Karpas-422 (cell line): ENCODE results near the gene OGDH. TPM values are rescaled to one million over a fixed set of nuclear protein-coding genes. Genes with fewer than 3 reads are reported as not detected.

Experiments used
- DNase-seq: peaks from one replicate; pipeline ENCODE4 v3.0.0-alpha.2; 2015
- H2AFZ ChIP-seq: fragments of 200-600 bp; sonication (generic); 2 replicates; pipeline ENCODE4 v1.6.1; 2014; ENCODE audit warnings: antibody characterized with exemption, low read length, mixed read lengths
- H3K27ac ChIP-seq: fragments of 200-600 bp; sonication (generic); 2 replicates; pipeline ENCODE4 v1.5.1; 2014; ENCODE audit warnings: mild to moderate bottlenecking, low read length, moderate library complexity
- H3K27me3 ChIP-seq: fragments of 200-600 bp; sonication (generic); 2 replicates; pipeline ENCODE4 v1.6.1; 2014; ENCODE audit warnings: low read length, mixed read lengths
- H3K36me3 ChIP-seq: fragments of 200-600 bp; sonication (generic); 2 replicates; pipeline ENCODE4 v1.6.1; 2014; ENCODE audit warnings: low read length, mixed read lengths; ENCODE audit not compliant: insufficient read depth
- H3K4me1 ChIP-seq: fragments of 200-600 bp; sonication (generic); 2 replicates; pipeline ENCODE4 v1.6.1; 2014; ENCODE audit warnings: mild to moderate bottlenecking, low read length, mixed read lengths
- H3K4me2 ChIP-seq: fragments of 200-600 bp; sonication (generic); 2 replicates; pipeline ENCODE4 v1.6.1; 2014; ENCODE audit warnings: low read length, low read depth, mild to moderate bottlenecking; ENCODE audit not compliant: poor library complexity, severe bottlenecking
- H3K4me3 ChIP-seq: fragments of 200-600 bp; sonication (generic); 2 replicates; pipeline ENCODE4 v1.5.1; 2014; ENCODE audit warnings: mild to moderate bottlenecking, antibody characterized with exemption, low read length, mixed read lengths
- H3K79me2 ChIP-seq: fragments of 200-600 bp; sonication (generic); 2 replicates; pipeline ENCODE4 v1.6.1; 2014; ENCODE audit warnings: mild to moderate bottlenecking, low read length, mixed read lengths
- H3K9ac ChIP-seq: fragments of 200-600 bp; sonication (generic); 2 replicates; pipeline ENCODE4 v1.6.0; 2014; ENCODE audit warnings: low read length
- H3K9me2 ChIP-seq: fragments of 200-600 bp; sonication (generic), shearing (Covaris generic); replicated peaks from 2 replicates; pipeline ENCODE4 v1.6.0; 2014; ENCODE audit warnings: mild to moderate bottlenecking, low read length, moderate library complexity; ENCODE audit not compliant: insufficient read depth
- H3K9me3 ChIP-seq: fragments of 300-700, 200-600 bp; sonication (generic); 2 replicates; pipeline ENCODE4 v1.6.1; 2014; ENCODE audit warnings: low read length, mixed read lengths
- H4K20me1 ChIP-seq: fragments of 200-600 bp; sonication (generic); 2 replicates; pipeline ENCODE4 v1.6.1; 2014; ENCODE audit warnings: mild to moderate bottlenecking, antibody characterized with exemption, low read length, low read depth; ENCODE audit not compliant: insufficient read depth
- total RNA-seq: library from RNA; depleted of rRNA; stranded (reverse); fragments of >200 nt; shearing (Covaris generic); gene quantifications from 2 replicates; pipeline ENCODE4 v1.2.3, GENCODE V29; 2014; ENCODE audit warnings: low replicate concordance

The OGDH gene
- total RNA-seq, 1 experiment from 2014 or later: 24.9 TPM

- H3K79me2 ChIP-seq: no peaks in the 10 kb centered on the region
- H3K27me3 ChIP-seq: no peaks in the 10 kb centered on the region
- H3K27ac ChIP-seq: no peak overlapping the region
- H3K4me3 ChIP-seq: no peak overlapping the region
- no peak overlapping the region for H2AFZ ChIP-seq
- no peak overlapping the region for H3K4me2 ChIP-seq
- no peak for DNase-seq
- no peaks in the 10 kb centered on the region for H3K9me3 ChIP-seq
- no peaks in the 10 kb centered on the region for H3K9me2 ChIP-seq
- H3K36me3 ChIP-seq: peaks cover 17% of the 10 kb centered on the region
- H4K20me1 ChIP-seq: no peaks in the 10 kb centered on the region
- no peaks in the 10 kb centered on the region for H3K4me1 ChIP-seq
- H3K9ac ChIP-seq: no peak overlapping the region
Measured at GRCh38 chr7:44681645-44682044, 75.2 kb downstream of the OGDH start.

GRCh38 chr7:44685723-44686122 lies 79.3 kb downstream of the OGDH start:
- no peaks in the 10 kb centered on the region for H3K9me2 ChIP-seq
- no peaks in the 10 kb centered on the region for H3K79me2 ChIP-seq
- H3K4me3 ChIP-seq: no peak overlapping the region
- no peak for DNase-seq
- H3K9ac ChIP-seq: no peak overlapping the region
- no peaks in the 10 kb centered on the region for H4K20me1 ChIP-seq
- H3K4me2 ChIP-seq: no peak overlapping the region
- peaks cover 14% of the 10 kb centered on the region for H3K36me3 ChIP-seq
- H3K27ac ChIP-seq: no peak overlapping the region
- H2AFZ ChIP-seq: no peak overlapping the region
- H3K27me3 ChIP-seq: no peaks in the 10 kb centered on the region
- no peaks in the 10 kb centered on the region for H3K9me3 ChIP-seq
- H3K4me1 ChIP-seq: peaks cover 21% of the 10 kb centered on the region

GRCh38 chr7:44689427-44689826 lies 83.0 kb downstream of the OGDH start:
- no peak overlapping the region for H3K4me2 ChIP-seq
- H3K36me3 ChIP-seq: peaks cover 19% of the 10 kb centered on the region

GRCh38 chr7:44693641-44694313 lies 87.3 kb downstream of the OGDH start:
- H3K9me3 ChIP-seq: no peaks in the 10 kb centered on the region; the same call in 1 of the 2 replicates
- no peak overlapping the region for H2AFZ ChIP-seq
- H3K79me2 ChIP-seq: no peaks in the 10 kb centered on the region
- H4K20me1 ChIP-seq: no peaks in the 10 kb centered on the region
- H3K4me1 ChIP-seq: peaks cover 20% of the 10 kb centered on the region
- DNase-seq: no peak
- no peaks in the 10 kb centered on the region for H3K9me2 ChIP-seq
- peaks cover 46% of the 10 kb centered on the region for H3K36me3 ChIP-seq
- no peaks in the 10 kb centered on the region for H3K27me3 ChIP-seq
- no peak overlapping the region for H3K27ac ChIP-seq
- H3K4me2 ChIP-seq: no peak overlapping the region
- H3K9ac ChIP-seq: no peak overlapping the region
- no peak overlapping the region for H3K4me3 ChIP-seq

More at GRCh38 chr7:44689427-44689826, 83.0 kb downstream of the OGDH start:
- no peak overlapping the region for H3K9ac ChIP-seq
- no peaks in the 10 kb centered on the region for H4K20me1 ChIP-seq
- no peaks in the 10 kb centered on the region for H3K9me3 ChIP-seq
- H3K4me3 ChIP-seq: no peak overlapping the region
- H3K9me2 ChIP-seq: no peaks in the 10 kb centered on the region
- 0 out of 2 replicates have a peak overlapping the region, but pooled peaks have one; percentile 12 for H3K27ac ChIP-seq
- H3K4me1 ChIP-seq: peaks cover 22% of the 10 kb centered on the region
- DNase-seq: peak; percentile 50
- no peaks in the 10 kb centered on the region for H3K79me2 ChIP-seq
- no peaks in the 10 kb centered on the region for H3K27me3 ChIP-seq
- no peak overlapping the region for H2AFZ ChIP-seq

- H3K36me3 ChIP-seq: peaks cover 46% of the 10 kb centered on the region
- no peaks in the 10 kb centered on the region for H3K27me3 ChIP-seq
- H3K9ac ChIP-seq: no peak overlapping the region
- no peak overlapping the region for H3K27ac ChIP-seq
- H2AFZ ChIP-seq: no peak overlapping the region
- no peaks in the 10 kb centered on the region; the same call in 1 of the 2 replicates for H3K9me3 ChIP-seq
- H3K4me2 ChIP-seq: no peak overlapping the region
- H4K20me1 ChIP-seq: no peaks in the 10 kb centered on the region
- H3K4me3 ChIP-seq: no peak overlapping the region
- peaks cover 15% of the 10 kb centered on the region for H3K4me1 ChIP-seq
- no peaks in the 10 kb centered on the region for H3K9me2 ChIP-seq
- H3K79me2 ChIP-seq: no peaks in the 10 kb centered on the region
- no peak for DNase-seq
Measured at GRCh38 chr7:44694326-44694725, 87.9 kb downstream of the OGDH start.

- no peaks in the 10 kb centered on the region for H3K9me2 ChIP-seq
- no peak overlapping the region for H3K4me3 ChIP-seq
- H3K9me3 ChIP-seq: no peaks in the 10 kb centered on the region; the same call in 1 of the 2 replicates
- H4K20me1 ChIP-seq: no peaks in the 10 kb centered on the region
- no peak overlapping the region for H2AFZ ChIP-seq
- no peaks in the 10 kb centered on the region for H3K27me3 ChIP-seq
- peaks cover 10% of the 10 kb centered on the region for H3K4me1 ChIP-seq
- H3K79me2 ChIP-seq: no peaks in the 10 kb centered on the region
- no peak for DNase-seq
- H3K36me3 ChIP-seq: peaks cover 51% of the 10 kb centered on the region
- no peak overlapping the region for H3K27ac ChIP-seq
- no peak overlapping the region for H3K4me2 ChIP-seq
- no peak overlapping the region for H3K9ac ChIP-seq
Measured at GRCh38 chr7:44694766-44695165, 88.3 kb downstream of the OGDH start.

- peaks cover 52% of the 10 kb centered on the region for H3K36me3 ChIP-seq
- H3K9me3 ChIP-seq: no peaks in the 10 kb centered on the region; the same call in 1 of the 2 replicates
- peaks cover under 1% of the 10 kb centered on the region; the same call in 1 of the 2 replicates for H3K4me1 ChIP-seq
- no peak overlapping the region for H3K4me2 ChIP-seq
- no peak for DNase-seq
- no peaks in the 10 kb centered on the region for H3K27me3 ChIP-seq
- no peaks in the 10 kb centered on the region for H3K79me2 ChIP-seq
- H3K4me3 ChIP-seq: no peak overlapping the region
- H3K9ac ChIP-seq: no peak overlapping the region
- no peak overlapping the region for H3K27ac ChIP-seq
- no peak overlapping the region for H2AFZ ChIP-seq
- no peaks in the 10 kb centered on the region for H4K20me1 ChIP-seq
- H3K9me2 ChIP-seq: no peaks in the 10 kb centered on the region
Measured at GRCh38 chr7:44695756-44696155, 89.3 kb downstream of the OGDH start.

GRCh38 chr7:44696728-44697127 lies 90.3 kb downstream of the OGDH start:
- no peaks in the 10 kb centered on the region for H3K9me2 ChIP-seq
- DNase-seq: no peak
- no peaks in the 10 kb centered on the region for H4K20me1 ChIP-seq
- H3K4me3 ChIP-seq: no peak overlapping the region
- H3K79me2 ChIP-seq: no peaks in the 10 kb centered on the region
- peaks cover 52% of the 10 kb centered on the region for H3K36me3 ChIP-seq
- H3K9me3 ChIP-seq: no peaks in the 10 kb centered on the region; the same call in 1 of the 2 replicates
- no peak overlapping the region for H3K27ac ChIP-seq
- no peak overlapping the region for H3K9ac ChIP-seq
- no peaks in the 10 kb centered on the region for H3K27me3 ChIP-seq
- no peaks in the 10 kb centered on the region for H3K4me1 ChIP-seq
- no peak overlapping the region for H3K4me2 ChIP-seq
- no peak overlapping the region for H2AFZ ChIP-seq
